ENCODE measurements around the gene TAS1R1. TPM values are rescaled to one million over a fixed set of nuclear protein-coding genes. Genes with fewer than 3 reads are reported as not detected.

The TAS1R1 gene
- total and polyA plus RNA-seq, 12 donors: not detected

GRCh38 chr1:6603915-6604558 is 48.9 kb downstream of the TAS1R1 start:
- DNase-seq (peak; percentile 72 to 84), ATAC-seq (peak in 7 of 8 donors; percentile 21 to 67 (median 52))
- Histone ChIP-seq H3K9me3 (no peaks in the 10 kb centered on the region), H3K4me1 (peaks cover 13 to 58% (median 41%) of the 10 kb centered on the region in 9 donors), H3K36me3 (peaks cover 0 to 9% (median under 1%) of the 10 kb centered on the region in 9 donors), H3K27ac (peak overlapping the region; percentile 96 to 100 (median 99)), H3K27me3 (no peaks in the 10 kb centered on the region), H3K4me3 (peak overlapping the region; percentile 26 to 92 (median 86))
- TF ChIP-seq CTCF (IDR thresholded peaks at IDR 0.05): peak in 1 of 9 donors; percentile 13
- intact Hi-C loops (cut with DNase I): loop anchor here in 3 of 10 donors (1.0 to 10.0 kb wide), 3 partner anchors 9 to 52 kb away; partner anchors contain the start of genes NOL9 (in 2 of the 3), PHF13 (in 2 of the 3) and TAS1R1 (in 1 of the 3)
- WGBS, 2 donors: 4 to 8% methylated on average over 19 of the region's 19 CpGs

- DNase-seq (peak; percentile 47 to 56), ATAC-seq (peak; percentile 54 to 71 (median 64))
- H3K4me1 ChIP-seq: peaks cover 2 to 57% (median 24%) of the 10 kb centered on the region in 9 donors
- intact Hi-C loops (cut with DNase I): loop anchor here in 2 of 10 donors (1.0 to 10.0 kb wide), 3 partner anchors 8 to 172 kb away; partner anchors contain the start of gene CAMTA1 (in 1 of the 2)
- H3K27me3 ChIP-seq: peaks cover 0 to 7% (median 0%) of the 10 kb centered on the region in 7 donors
- H3K4me3 ChIP-seq: peak overlapping the region; percentile 68 to 100 (median 98)
- peak in 1 of 9 donors; percentile 23 for TF ChIP-seq CTCF (IDR thresholded peaks at IDR 0.05)
- no peaks in the 10 kb centered on the region for H3K9me3 ChIP-seq
- peaks cover 0 to 13% (median 0%) of the 10 kb centered on the region in 9 donors for H3K36me3 ChIP-seq
- peak overlapping the region; percentile 93 to 99 (median 96) for H3K27ac ChIP-seq
- WGBS, 2 donors: 0 to 1% methylated on average over 52 to 66 of the region's 67 CpGs
Measured at GRCh38 chr1:6612641-6613360, 57.7 kb downstream of the TAS1R1 start.

GRCh38 chr1:6613361-6614018 is 58.4 kb downstream of the TAS1R1 start, which contains the start of gene PHF13:
Gene PHF13 (plus strand): TSS chr1:6613731. CDS start chr1:6614067, 336 bp downstream.
- peak within 1 kb of the TSS; percentile 93 to 99 (median 96) for H3K27ac ChIP-seq
- H3K4me3 ChIP-seq: peak within 1 kb of the TSS; percentile 68 to 100 (median 98)
- no peak for TF ChIP-seq CTCF (IDR thresholded peaks at IDR 0.05)
- H3K36me3 ChIP-seq: peaks cover 0 to 20% (median 0%) of the 10 kb centered on the region in 9 donors
- intact Hi-C loops (cut with DNase I): loop anchor here in 2 of 10 donors (1.0 to 10.0 kb wide), 3 partner anchors 9 to 171 kb away; partner anchors contain the start of gene CAMTA1 (in 1 of the 2)
- peak; percentile 97 to 99 (median 98) for ATAC-seq
- peaks cover 2 to 57% (median 24%) of the 10 kb centered on the region in 9 donors for H3K4me1 ChIP-seq
- H3K27me3 ChIP-seq: peaks cover 0 to 7% (median 0%) of the 10 kb centered on the region in 7 donors
- 1% methylated on average over 35 to 83 of the region's 84 CpGs for WGBS, 2 donors
- peak; percentile 99 to 100 for DNase-seq
- no peaks in the 10 kb centered on the region for H3K9me3 ChIP-seq
